ENCODE measurements around the gene IGLL5. TPM values are rescaled to one million over a fixed set of nuclear protein-coding genes. Genes with fewer than 3 reads are reported as not detected.

IGLL5 gene
- total RNA-seq, 1 donor from 2014 or later: not detected

DNA sequence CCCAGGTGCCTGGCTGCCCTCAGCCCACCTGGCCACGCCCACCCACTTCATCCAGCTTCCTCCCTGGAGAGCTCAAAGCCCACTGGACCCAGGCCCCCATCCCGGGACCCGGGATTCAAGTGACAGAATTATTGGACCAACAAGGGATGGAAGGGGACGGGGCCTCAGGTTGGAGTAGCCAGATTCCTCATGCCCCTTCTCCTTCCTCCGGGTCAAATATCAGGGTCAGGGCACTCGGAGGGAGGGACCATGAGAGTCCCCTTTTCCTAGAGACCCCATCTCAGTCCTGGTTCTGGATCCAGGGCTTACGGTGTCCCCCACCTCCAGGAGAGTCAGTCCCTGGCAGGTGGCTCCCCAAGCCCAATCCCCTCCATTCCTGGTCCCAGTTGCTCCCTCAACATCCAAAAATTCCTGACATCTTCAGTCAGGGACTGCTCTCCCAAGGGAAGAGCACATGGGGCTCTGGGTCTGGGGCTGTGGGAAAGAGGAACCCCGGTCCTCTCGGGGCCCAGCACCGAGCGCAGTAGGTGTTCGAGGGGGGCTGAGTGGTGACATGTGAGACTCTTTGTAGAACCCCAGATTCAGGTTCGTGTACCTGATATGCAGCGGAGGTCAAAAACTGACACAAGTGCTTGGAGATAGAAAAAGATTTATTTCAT, 37.7 kb downstream of the IGLL5 start:
- DNase-seq (ENCODE audit: extremely low read depth, low read depth, low spot score): no peak

DNA sequence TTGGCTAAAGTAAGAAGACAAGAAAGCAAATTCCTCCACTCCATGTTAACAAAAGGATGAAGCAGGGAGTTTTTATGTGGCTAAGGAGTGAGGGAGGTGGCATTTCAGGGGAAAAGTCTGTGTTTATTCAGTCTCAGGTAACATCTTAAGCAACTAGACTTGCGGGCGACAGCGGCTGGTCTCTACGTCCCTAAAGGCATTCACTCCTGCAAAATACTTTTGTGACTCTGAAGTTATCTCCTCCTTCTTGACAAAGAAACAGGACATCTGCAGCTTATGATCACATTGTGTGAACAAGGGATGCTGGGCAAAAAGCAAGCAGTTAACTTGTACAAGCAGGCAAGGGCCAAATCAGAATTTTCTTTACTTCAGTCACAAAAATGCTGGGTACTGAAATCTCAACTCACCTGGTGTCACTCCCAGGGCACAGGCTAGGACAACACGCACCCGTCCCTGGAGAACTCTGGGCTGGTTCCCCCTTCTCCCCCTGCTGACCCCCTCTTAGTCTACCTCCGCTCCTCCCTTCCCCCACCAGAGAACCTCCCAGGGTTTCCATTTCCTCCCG, 38.3 kb downstream of the IGLL5 start:
- DNase-seq (ENCODE audit: extremely low read depth, low read depth, low spot score): no peak

DNA sequence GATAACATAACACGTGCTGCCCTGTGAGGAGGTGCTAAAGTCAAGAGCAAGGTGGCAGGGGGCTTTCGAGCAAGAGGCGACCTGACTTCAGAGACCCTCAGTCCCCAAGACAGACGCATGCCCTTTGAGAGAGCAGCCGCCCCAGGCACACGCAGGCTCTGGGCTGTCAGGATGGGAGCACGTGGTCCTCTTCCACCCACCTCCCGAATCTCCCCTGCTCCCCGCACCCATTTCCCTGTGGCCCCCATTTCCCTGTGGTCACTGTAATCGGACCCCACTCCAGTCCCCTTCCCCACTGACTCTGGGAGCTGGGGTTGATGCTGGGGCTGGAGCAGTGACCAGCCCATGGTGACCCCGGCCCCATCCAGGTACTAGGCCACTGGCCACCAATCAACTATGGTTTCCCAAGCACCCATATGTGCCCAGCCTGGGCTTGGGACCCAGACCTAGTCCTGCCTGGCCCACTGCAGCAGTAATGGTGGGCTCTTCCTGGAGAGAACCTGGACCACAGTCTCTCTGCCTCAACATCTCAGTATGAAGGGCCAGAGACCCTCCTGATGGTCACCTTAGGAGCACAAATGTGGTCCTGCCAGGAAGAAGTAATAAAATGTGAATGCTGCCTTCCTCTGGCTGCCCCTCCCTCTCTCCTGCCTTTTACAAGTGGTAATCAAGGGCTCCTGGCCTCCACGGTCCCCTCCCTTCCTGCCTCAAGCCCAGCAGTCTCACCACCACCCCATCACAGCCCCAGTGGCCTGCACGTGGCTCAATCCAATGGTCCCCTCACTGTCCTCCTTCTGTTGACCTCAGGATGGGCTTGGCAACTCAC, 39.0 kb downstream of the IGLL5 start:
- no peak for DNase-seq (ENCODE audit: extremely low read depth, low read depth, low spot score)

DNA sequence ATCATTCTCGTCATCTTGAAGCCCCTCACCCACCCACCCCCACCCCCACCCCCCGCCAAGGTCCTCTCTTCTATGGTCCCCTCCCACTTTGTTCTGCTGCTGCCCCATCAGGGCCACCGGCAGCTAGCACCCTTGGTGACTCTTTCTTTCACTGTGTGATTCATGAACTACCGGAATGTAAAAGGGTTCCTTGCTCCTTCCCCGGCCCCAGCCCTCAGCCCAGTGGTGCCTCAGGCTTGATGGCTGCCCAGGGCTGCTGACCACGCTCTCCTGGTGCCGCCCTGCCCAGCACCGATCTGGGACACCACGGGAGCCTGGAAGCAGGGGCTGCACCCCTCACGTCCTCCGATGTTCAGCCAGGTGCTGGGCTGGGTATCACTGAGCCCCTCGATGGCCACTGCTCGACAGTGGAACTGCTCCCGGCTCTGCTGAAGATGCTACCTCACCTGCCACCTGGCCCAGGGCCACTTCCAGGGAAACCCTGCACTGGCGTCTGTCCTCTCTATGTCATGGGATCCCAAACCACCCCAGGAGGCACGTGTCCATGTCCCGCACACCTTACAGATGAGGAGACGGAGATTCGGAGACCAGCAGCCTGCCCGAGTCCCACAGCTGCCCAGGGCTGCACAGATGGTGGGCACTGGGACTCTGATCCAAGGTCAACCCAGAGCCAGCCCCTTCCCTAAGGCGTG, 39.7 kb downstream of the IGLL5 start:
- no peak for DNase-seq (ENCODE audit: extremely low read depth, low read depth, low spot score)

DNA sequence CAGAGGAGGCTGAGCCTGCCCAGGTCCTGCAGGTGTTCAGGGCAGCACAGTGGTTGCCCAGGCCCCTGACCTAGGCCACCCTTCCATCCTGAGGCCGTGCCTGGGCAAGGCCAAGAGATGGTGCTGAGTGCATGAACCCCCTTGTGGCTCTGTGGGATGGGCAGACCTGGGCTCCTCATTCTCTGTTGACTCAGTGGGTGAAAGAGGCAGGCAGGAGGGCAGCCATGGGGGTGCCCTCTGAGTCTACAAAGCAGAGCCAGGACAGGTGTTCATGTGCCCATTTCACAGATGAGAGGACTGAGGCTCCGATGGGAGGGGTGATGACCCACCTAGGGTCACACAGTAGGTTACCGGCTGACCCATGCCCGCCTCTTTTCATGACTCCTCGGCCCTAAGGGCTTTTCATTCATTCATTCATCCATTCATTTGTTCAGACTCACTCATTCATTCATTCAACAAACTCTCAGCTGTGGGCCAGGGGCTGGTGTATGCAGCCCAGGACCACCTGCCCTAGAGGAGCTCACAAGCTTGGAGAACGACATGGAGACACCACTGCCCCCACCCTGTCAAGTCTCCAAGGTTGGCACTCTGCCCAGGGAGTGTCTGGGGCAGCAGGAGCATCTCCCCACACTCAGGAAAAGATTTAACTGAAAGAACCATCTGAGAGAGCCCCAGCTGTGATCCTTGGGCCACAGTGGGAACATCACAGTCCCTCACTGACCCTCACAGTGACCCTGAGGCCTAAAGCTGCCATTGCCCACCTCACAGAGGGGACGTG, 40.5 kb downstream of the IGLL5 start:
- no peak for DNase-seq (ENCODE audit: extremely low read depth, low read depth, low spot score)

DNA sequence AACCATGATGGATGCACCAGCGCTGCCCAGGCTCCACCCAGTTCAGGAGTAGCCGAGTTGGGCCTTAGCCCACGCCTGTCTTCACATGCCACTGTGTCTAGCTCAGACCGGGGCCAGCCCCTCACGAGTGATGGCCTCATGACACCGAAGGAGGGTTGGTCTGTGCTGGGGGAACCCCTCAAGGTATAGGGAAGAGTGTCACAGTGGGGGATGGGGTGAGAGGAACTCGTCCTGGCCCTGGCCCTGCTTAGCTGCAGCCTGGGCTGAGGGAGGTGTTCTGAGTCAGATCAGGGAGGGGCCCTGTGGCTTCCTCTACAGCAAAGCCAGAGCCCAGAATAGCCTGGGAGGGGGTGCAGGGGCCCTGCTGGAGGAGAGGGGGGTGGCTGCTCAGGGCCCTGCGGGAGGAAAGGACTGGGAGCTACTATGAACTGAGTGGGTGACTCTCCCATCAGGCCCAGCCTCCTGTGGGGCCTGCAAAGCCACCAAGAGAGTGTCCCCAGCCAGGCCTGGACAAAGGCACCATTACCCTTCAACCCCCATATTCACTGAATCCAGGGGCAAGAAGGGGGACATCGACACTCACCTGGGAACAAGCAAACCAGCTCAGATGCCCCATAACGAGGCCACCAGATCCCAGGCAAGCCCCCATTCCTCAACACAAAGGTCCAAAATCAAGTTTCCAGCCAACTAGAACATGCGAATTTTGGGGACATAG, 41.2 kb downstream of the IGLL5 start:
- DNase-seq (ENCODE audit: extremely low read depth, low read depth, low spot score): no peak

DNA sequence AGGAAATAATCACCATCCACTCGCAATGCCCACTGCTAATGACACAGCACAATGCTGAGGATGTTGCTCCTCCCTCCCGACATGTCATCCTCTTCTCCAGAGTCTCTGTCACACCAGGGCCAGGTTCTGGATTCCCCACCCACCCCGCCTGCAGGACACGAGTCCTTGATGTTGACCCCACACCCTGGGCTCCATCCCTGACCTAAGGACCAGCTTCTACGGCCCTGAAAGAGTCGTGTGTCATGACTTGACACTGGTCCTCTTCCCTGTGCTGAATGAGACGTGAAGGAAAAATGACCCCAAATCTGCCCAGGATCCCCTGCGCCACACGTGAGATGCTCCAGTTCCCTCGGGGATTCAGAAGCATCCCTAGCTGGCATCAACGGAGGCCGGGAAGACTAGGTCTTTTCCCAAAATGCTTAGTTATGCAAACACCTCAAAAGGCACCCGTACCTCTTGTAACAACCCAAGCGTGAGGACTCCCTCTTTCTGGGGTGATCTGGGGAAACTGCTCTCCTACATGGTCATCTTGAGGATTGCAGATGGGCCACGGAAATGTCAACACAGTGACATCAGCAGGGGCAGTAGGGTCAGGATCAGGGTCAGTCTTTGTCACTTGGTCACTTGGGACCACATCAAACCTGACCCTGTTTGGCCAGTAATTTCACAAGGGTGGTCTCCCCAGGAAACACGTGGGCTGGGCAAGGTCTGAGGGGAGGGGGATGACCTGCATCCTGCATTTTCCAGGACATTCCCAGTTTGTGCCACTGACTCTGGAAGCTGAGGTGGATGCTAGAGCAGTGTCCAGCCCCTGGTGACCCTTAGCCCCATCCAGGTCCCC, 42.0 kb downstream of the IGLL5 start:
- no peak for DNase-seq (ENCODE audit: extremely low read depth, low read depth, low spot score)

DNA sequence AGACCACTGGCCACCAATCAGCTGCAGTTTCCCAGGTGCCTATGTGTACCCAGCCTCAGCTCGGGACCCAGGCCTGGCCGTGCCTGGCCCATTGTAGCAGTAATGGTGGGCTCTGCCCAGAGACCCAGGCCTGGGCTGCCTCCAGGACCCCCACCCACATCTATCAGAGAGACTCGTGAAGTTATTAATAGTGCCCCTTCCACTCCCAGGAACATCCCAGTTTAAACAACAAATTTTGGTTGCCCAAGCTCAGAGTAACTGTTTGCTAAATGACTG, 42.5 kb downstream of the IGLL5 start:
- no peak for DNase-seq (ENCODE audit: extremely low read depth, low read depth, low spot score)

DNA sequence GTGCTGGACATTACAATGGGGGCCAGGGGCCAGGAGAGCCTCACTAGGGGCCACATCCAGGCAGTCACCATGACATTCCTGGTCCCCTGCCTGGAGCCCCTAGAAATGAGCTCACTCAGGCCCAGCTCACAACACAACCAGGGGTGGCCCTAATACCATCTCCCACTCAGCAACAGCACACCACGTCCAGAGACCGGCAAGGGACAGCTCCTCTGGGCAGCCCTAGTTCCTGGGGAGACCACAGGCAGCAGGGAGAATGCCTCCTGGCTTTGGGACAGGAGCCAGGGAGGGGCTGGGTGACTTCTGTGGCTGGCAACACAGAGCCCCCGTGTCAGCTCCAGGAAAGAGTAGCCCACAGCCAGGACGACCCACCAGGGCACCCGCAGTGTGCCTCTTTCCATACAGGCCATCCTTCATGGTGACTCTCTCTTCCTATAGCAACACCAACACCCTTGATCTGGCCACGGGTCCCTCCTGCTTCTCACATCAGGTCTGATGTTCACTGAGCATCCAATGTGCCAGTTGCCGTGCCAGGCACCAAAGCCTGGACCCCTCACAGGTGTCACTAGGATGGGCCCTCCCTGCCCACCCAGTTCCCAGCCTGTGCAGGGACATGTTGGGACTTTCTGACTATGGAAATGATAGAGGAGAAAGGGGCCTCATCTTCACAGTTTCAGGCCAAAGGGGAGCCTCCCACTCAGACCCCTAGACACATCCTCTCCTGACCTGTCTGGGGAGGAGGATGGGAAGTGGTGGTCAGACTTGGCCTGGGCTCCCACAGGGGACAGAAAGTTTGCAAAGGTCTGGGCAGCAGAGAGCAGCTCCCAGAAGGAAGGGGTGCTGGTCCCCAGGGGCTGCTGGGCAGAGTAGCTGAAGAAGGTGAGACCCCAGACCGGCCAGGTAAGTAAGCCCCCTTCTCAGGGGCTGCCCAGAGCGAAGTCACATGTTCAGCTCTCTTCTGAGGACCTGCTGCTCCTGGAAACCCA, 43.2 kb downstream of the IGLL5 start:
- DNase-seq (ENCODE audit: extremely low read depth, low read depth, low spot score): no peak

DNA sequence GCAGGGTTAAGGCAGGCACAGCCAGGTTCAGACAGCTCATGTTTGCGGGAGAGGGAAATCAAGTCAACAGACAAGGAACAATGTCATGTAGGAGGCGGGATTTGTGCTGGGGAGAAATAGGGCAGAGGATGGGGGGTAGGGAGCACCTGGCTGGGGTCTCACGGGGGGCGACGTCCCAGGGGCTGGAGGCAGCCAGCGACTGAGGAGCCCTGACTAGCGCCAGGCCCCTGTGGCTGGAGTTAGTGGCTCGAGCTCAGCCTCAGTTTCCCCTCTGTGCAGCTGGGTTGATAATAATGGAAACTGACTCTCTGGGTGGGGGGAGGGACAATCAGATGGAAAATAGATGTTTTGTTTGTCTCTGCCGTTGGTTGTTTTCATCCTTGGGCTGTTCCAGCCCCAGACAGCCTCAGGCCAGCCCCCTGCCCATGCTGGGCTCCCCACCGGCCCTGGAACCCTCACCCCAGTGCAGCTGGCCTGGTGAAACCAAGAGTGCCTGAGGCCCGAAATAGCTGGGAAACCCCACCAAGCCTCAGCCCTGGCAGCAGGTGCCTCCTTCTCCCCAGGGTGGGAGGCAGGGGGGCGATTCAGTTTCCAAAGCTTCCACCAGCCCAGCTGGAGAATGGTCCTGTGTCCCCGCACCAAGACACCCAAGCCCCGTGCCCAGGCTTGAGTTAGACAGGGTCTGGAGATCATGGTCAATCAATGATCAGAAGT, 44.1 kb downstream of the IGLL5 start:
- no peak for DNase-seq (ENCODE audit: extremely low read depth, low read depth, low spot score)

DNA sequence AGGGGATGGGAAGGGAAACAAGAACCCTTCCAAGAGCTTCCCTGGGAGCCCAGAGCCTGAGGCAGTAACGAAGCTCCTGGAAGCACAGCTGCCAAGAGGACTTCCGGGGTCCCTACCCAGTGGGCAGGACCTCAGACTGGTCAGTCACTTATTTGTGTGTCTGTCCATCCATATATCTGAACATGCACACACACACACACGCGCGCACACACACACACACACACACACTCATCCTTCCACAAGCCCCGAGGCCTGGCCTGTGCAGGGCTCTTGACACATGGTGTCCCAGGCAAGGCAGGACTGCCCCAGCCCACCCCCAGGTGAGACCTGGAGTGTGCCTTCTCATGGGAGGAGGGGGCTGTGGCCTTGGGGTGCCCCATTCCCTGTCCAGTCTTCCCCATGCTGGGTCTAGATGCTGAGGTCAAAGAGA, 44.9 kb downstream of the IGLL5 start:
- no peak for DNase-seq (ENCODE audit: extremely low read depth, low read depth, low spot score)

DNA sequence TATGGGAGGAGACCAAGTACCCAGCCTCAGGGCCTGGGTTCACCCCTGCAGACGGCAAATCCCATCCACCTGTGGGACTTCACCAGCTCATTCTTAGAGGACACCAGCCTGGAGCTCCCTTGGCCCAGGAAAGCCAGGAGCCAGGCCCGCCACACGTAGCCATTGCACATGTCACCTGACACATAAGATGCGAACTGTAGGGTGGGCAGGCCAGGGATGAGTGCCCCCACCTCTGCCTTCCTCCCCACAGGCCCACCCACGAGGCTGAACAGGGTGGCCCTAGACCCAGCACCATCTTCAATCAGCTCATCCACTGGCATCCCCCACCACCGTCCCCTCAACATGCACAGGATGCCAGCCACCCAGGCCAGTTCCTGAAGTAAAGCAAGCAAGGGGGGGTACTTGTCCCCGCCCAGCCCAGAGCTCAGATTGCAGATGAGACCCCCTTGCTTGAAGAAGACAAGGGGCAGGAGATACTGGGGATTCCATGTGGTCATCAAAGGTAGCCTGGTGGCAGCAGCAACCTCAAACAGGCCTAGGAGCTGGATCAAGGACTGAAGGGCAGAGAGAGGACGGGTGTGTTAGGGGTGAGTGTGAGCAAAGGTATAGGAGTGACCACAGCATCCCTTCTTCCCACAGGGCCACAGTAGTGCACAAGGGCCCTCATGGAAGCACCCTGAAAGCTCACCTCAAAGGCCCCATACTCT, 45.6 kb downstream of the IGLL5 start:
- no peak for DNase-seq (ENCODE audit: extremely low read depth, low read depth, low spot score)

DNA sequence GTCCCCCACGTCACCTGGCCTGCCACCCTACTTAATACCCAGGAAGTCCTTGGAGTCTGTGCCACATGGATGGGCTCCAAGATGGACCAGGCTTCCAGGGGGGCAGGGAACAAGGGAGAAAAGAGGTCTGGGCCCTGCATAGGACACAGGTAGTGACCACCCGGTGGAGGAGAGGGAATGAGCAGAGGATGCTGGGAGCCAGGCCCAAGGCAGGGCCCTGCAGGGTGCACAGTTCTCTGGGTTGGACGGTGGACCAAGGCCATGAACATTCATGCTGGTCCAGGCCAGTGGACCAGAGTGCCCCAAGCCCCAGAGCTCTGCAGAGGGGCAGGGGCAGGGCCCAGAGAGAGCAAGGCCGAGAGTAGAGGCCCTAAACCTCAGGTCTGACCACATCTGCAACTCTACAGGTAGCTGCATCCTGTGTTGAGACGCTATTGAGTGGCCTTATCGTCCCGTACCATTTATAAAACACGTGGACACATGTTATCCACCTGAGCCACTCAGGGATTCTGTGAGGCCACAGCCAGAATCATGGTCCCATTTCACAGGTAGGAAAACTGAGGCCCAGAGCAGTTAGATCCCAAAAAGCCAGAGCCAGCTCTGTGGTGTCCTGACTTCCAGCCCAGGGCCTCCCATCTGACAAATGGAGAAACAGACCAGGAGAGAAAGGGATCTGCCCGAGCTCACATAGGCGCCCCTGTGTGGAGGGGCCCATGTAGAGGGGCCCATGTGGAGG, 46.4 kb downstream of the IGLL5 start:
- DNase-seq (ENCODE audit: extremely low read depth, low read depth, low spot score): no peak

DNA sequence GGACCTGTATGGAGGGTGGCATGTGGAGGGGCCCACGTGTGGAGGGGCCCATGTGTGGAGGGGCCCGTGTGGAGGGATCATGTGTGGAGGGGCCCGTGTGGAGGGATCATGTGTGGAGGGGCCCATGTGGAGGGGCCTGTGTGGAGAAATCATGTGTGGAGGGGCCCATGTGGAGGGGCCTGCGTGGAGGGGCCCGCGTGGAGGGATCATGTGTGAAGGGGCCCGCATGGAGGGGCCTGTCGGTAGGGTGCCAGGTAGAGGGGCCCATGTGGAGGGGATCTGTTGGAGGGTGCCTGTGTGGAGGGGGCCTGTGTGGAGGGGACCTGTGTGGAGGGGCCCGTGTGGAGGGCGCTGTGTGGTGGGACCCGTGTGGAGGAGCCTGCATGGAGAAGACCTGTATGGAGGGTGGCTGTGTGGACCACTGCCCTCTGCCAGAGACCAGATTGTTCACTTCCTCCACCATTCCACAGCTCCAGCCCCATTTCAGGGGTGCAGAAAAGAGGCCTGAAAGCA, 47.0 kb downstream of the IGLL5 start:
- DNase-seq (ENCODE audit: extremely low read depth, low read depth, low spot score): no peak

DNA sequence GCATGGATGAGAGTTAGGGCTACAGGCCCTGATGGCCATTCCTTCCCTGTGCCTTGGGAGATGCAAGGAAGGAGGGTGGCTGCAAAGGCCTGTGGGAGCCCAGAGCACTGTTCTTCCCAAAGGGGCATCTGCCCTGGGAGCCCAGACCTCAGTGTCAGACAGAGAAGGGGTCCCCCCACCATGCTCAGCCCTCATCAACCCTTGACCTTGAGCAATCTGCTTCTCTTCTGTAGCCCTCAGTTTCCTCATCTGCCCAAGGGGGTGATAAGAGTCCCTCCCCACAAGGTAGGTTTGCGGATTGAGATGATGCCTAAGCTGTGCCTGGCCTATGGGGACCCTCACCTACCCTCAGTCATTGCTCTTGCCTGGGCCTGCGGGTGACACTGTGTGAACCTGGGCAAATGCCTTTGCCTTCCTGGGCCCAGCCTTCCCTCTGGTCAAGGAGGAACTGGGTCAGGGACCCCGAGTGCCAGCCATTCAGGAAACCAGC, 47.5 kb downstream of the IGLL5 start:
- no peak for DNase-seq (ENCODE audit: extremely low read depth, low read depth, low spot score)
